Measurements from ENCODE around the gene TCP11L1. TPM values are rescaled to one million over a fixed set of nuclear protein-coding genes. Genes with fewer than 3 reads are reported as not detected.

TCP11L1 gene
- total and polyA plus RNA-seq, 4 donors: 2.9 to 11.7 (median 6.9) TPM

GRCh38 chr11:32991427-32991826 is 47.9 kb upstream of the TCP11L1 start:
- Histone ChIP-seq H3K4me1 (ENCODE audit: control insufficient read depth in 4 of 4, insufficient read depth in 4 of 4, low read length in 3 of 4) (no peaks in the 10 kb centered on the region), H3K9ac (ENCODE audit: low read depth in 1 of 2, low read length in 2 of 2) (no peak overlapping the region), H3K27ac (ENCODE audit: low read depth in 1 of 2, low read length in 2 of 2) (no peak overlapping the region), H3K36me3 (ENCODE audit: control insufficient read depth in 4 of 4, insufficient read depth in 3 of 4, low read depth in 1 of 4, low read length in 3 of 4) (no peaks in the 10 kb centered on the region), H3K27me3 (ENCODE audit: control insufficient read depth in 4 of 4, insufficient read depth in 4 of 4, low read length in 3 of 4) (no peaks in the 10 kb centered on the region), H3K9me3 (ENCODE audit: control insufficient read depth in 4 of 4, low read length in 3 of 4) (peaks cover 0 to 4% (median under 1%) of the 10 kb centered on the region in 4 donors), H3K4me3 (ENCODE audit: low read depth in 1 of 3, low read length in 3 of 3) (no peak overlapping the region)
- 97% methylated on average over 3 of the region's 3 CpGs for WGBS
- no peak for DNase-seq (ENCODE audit: low spot score)
- TF ChIP-seq ATF3 (IDR thresholded peaks at IDR 0.05) (no peak), EGR1 (IDR thresholded peaks at IDR 0.05; ENCODE audit: low read depth in 2 of 2) (no peak), GABPA (IDR thresholded peaks at IDR 0.05 in 1 of 2, conservative IDR thresholded peaks at IDR 0.05 in 1 of 2) (no peak), YY1 (IDR thresholded peaks at IDR 0.05) (no peak), RAD21 (IDR thresholded peaks at IDR 0.05) (no peak), TAF1 (conservative IDR thresholded peaks at IDR 0.05) (no peak), FOXA2 (IDR thresholded peaks at IDR 0.05) (no peak)

DNA sequence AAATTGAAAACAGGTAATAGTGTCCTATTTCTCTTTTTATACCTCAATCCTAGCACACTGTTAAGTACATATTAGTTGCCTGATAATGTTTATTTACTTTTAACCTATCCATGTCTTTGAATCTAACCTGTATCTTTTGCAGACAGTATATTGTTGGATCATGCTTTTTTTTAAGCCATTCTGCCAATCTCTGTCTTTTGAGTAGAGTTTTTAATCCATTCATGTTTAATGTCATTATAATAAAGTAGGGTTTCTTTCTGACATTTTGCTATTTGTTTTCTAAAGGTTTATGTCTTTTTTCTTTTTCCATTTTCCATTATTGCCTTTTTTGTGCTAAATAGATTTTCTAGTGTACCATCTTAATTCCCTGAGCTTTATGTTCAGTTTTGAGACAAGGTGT is 47.5 kb upstream of the TCP11L1 start:
- H3K36me3 ChIP-seq (ENCODE audit: control insufficient read depth in 4 of 4, insufficient read depth in 3 of 4, low read depth in 1 of 4, low read length in 3 of 4): no peaks in the 10 kb centered on the region
- no peak for DNase-seq (ENCODE audit: low spot score)
- no peaks in the 10 kb centered on the region for H3K27me3 ChIP-seq (ENCODE audit: control insufficient read depth in 4 of 4, insufficient read depth in 4 of 4, low read length in 3 of 4)
- no peak overlapping the region for H3K9ac ChIP-seq (ENCODE audit: low read depth in 1 of 2, low read length in 2 of 2)
- H3K27ac ChIP-seq (ENCODE audit: low read depth in 1 of 2, low read length in 2 of 2): no peak overlapping the region
- peaks cover 0 to 4% (median under 1%) of the 10 kb centered on the region in 4 donors for H3K9me3 ChIP-seq (ENCODE audit: control insufficient read depth in 4 of 4, low read length in 3 of 4)
- no peaks in the 10 kb centered on the region for H3K4me1 ChIP-seq (ENCODE audit: control insufficient read depth in 4 of 4, insufficient read depth in 4 of 4, low read length in 3 of 4)
- no peak overlapping the region for H3K4me3 ChIP-seq (ENCODE audit: low read depth in 1 of 3, low read length in 3 of 3)
- TF ChIP-seq FOXA1 (IDR thresholded peaks at IDR 0.05): no peak
- no peak for TF ChIP-seq NR2F2 (IDR thresholded peaks at IDR 0.05)
- no peak for TF ChIP-seq YY1 (IDR thresholded peaks at IDR 0.05)
- no peak for TF ChIP-seq EGR1 (IDR thresholded peaks at IDR 0.05; ENCODE audit: low read depth in 2 of 2)
- TF ChIP-seq, protein P1, sequence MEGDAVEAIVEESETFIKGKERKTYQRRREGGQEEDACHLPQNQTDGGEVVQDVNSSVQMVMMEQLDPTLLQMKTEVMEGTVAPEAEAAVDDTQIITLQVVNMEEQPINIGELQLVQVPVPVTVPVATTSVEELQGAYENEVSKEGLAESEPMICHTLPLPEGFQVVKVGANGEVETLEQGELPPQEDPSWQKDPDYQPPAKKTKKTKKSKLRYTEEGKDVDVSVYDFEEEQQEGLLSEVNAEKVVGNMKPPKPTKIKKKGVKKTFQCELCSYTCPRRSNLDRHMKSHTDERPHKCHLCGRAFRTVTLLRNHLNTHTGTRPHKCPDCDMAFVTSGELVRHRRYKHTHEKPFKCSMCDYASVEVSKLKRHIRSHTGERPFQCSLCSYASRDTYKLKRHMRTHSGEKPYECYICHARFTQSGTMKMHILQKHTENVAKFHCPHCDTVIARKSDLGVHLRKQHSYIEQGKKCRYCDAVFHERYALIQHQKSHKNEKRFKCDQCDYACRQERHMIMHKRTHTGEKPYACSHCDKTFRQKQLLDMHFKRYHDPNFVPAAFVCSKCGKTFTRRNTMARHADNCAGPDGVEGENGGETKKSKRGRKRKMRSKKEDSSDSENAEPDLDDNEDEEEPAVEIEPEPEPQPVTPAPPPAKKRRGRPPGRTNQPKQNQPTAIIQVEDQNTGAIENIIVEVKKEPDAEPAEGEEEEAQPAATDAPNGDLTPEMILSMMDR (IDR thresholded peaks at IDR 0.05; ENCODE audit: low read depth, low read length, missing input control): no peak
- TF ChIP-seq RAD21 (IDR thresholded peaks at IDR 0.05): no peak
- no peak for TF ChIP-seq REST (IDR thresholded peaks at IDR 0.05)
- TF ChIP-seq RXRA (IDR thresholded peaks at IDR 0.05): no peak
- TF ChIP-seq GABPA (IDR thresholded peaks at IDR 0.05 in 1 of 2, conservative IDR thresholded peaks at IDR 0.05 in 1 of 2): no peak
- no peak for TF ChIP-seq TAF1 (conservative IDR thresholded peaks at IDR 0.05)
- TF ChIP-seq, protein P2, sequence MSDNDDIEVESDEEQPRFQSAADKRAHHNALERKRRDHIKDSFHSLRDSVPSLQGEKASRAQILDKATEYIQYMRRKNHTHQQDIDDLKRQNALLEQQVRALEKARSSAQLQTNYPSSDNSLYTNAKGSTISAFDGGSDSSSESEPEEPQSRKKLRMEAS (IDR thresholded peaks at IDR 0.05): no peak
- TF ChIP-seq HNF4A (conservative IDR thresholded peaks at IDR 0.05): no peak
- TF ChIP-seq HNF4G (IDR thresholded peaks at IDR 0.05): no peak
- TF ChIP-seq FOXA2 (IDR thresholded peaks at IDR 0.05): no peak
- no peak for TF ChIP-seq ATF3 (IDR thresholded peaks at IDR 0.05)
- TF ChIP-seq, protein P3, sequence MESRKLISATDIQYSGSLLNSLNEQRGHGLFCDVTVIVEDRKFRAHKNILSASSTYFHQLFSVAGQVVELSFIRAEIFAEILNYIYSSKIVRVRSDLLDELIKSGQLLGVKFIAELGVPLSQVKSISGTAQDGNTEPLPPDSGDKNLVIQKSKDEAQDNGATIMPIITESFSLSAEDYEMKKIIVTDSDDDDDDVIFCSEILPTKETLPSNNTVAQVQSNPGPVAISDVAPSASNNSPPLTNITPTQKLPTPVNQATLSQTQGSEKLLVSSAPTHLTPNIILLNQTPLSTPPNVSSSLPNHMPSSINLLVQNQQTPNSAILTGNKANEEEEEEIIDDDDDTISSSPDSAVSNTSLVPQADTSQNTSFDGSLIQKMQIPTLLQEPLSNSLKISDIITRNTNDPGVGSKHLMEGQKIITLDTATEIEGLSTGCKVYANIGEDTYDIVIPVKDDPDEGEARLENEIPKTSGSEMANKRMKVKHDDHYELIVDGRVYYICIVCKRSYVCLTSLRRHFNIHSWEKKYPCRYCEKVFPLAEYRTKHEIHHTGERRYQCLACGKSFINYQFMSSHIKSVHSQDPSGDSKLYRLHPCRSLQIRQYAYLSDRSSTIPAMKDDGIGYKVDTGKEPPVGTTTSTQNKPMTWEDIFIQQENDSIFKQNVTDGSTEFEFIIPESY (IDR thresholded peaks at IDR 0.05): no peak
- no peak for TF ChIP-seq JUND (IDR thresholded peaks at IDR 0.05)
- TF ChIP-seq SP1 (IDR thresholded peaks at IDR 0.05): no peak

Measured in liver (tissue), 9 donors.